Colonic mucosa (tissue), 4 donors: ENCODE data around the gene EML4. TPM values are rescaled to one million over a fixed set of nuclear protein-coding genes. Genes with fewer than 3 reads are reported as not detected.
A peak's percentile ranks its signal among the peaks of the same experiment; 100 is the strongest.

ENCODE experiments used
- DNase-seq: peaks from one replicate; pipeline ENCODE4 v3.0.0-alpha.2; 2020
- H3K27ac ChIP-seq: fragments of 200-600 bp; one replicate; pipeline ENCODE4 v1.8.0; 2021
- H3K27me3 ChIP-seq: fragments of 200-600 bp; one replicate; pipeline ENCODE4 v1.8.0; 2021
- H3K36me3 ChIP-seq: fragments of 200-600 bp; one replicate; pipeline ENCODE4 v1.8.0; 2021
- H3K4me1 ChIP-seq: fragments of 200-600 bp; one replicate; pipeline ENCODE4 v1.8.0; 2021; ENCODE audit warnings: mild to moderate bottlenecking
- H3K4me3 ChIP-seq: fragments of 200-600 bp; one replicate; pipeline ENCODE4 v1.8.0; 2021
- H3K9ac ChIP-seq, 2 donors: one replicate each; pipeline ENCODE4 v1.7.0; 2013; ENCODE audit warnings: control low read depth in 2 of 2, low read depth in 2 of 2, low read length in 2 of 2
- H3K9me3 ChIP-seq: fragments of 200-600 bp; one replicate; pipeline ENCODE4 v1.8.0; 2021
- intact Hi-C: fragments of 100-400 bp; cut with DNase I; formaldehyde crosslinking; loops from one replicate; pipeline ENCODE4 v1.14.1; 2022
- total RNA-seq, 2 donors: library from RNA; stranded (reverse); fragmentation: NEBNext Ultra II Directional in 1 of 2; extraction: Animal tissue kit (Norgen Biotek cat#: 25700) in 1 of 2; gene quantifications; one replicate each; pipeline ENCODE4 v1.2.1, GENCODE V29; 2021
- TF ChIP-seq, protein P1 (sequence below): fragments of 200-600 bp; IDR thresholded peaks from one replicate; pipeline ENCODE4 v1.8.0; 2022; ENCODE audit warnings: antibody characterized with exemption, mild to moderate bottlenecking
- donor health status: healthy.
- donor health status: DM: no; HTN: no; CAD: no.
- donor health status: DM: no; HTN: no; CAD: no.

Gene EML4
- total RNA-seq, 2 donors from 2014 or later = 82.1 to 103 TPM

DNA sequence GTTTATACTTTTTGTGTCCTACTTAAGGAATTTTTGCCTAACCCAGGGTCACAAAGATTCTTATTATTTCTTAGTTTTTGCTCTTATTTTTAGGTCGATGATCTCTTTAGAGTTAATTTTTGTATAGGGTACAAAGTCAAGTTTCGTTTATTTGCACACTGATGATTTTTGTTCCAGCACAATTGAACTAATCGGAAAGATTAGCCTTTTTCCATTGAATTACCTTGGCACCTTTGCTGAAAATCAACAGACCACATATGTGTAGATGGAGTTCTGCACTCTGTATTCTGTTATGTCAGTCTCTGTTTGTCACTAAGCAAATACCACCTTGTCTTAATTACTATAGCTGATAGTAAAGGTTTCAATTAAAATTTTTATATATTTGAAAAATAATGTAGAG, 18.7 kb downstream of the EML4 start:
- intact Hi-C loops = no loop called here
- Histone ChIP-seq H3K36me3 (no peaks in the 10 kb centered on the region), H3K9ac (no peak overlapping the region), H3K9me3 (no peaks in the 10 kb centered on the region), H3K27me3 (no peaks in the 10 kb centered on the region), H3K4me1 (no peaks in the 10 kb centered on the region), H3K4me3 (no peak overlapping the region), H3K27ac (no peak overlapping the region)
- TF ChIP-seq, protein P1, sequence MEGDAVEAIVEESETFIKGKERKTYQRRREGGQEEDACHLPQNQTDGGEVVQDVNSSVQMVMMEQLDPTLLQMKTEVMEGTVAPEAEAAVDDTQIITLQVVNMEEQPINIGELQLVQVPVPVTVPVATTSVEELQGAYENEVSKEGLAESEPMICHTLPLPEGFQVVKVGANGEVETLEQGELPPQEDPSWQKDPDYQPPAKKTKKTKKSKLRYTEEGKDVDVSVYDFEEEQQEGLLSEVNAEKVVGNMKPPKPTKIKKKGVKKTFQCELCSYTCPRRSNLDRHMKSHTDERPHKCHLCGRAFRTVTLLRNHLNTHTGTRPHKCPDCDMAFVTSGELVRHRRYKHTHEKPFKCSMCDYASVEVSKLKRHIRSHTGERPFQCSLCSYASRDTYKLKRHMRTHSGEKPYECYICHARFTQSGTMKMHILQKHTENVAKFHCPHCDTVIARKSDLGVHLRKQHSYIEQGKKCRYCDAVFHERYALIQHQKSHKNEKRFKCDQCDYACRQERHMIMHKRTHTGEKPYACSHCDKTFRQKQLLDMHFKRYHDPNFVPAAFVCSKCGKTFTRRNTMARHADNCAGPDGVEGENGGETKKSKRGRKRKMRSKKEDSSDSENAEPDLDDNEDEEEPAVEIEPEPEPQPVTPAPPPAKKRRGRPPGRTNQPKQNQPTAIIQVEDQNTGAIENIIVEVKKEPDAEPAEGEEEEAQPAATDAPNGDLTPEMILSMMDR = no peak
- DNase-seq = no peak

DNA sequence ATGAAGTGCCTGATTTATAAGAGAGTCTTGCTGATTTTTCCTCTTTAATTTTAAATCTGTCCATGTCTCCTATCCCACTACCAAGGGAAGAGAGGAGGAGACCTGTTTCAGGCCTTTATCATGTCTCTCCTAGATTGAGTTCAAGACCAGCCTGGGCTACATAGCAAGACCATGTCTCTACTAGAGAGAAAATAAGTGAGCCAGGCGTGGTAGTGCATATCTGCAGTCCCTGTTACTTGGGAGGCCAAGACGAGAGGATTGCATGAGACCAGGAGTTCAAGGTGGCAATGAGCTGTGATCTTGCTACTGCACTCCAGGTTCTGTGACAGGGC, 20.0 kb downstream of the EML4 start:
- Histone ChIP-seq H3K36me3 (no peaks in the 10 kb centered on the region), H3K27me3 (no peaks in the 10 kb centered on the region), H3K4me3 (no peak overlapping the region), H3K4me1 (no peaks in the 10 kb centered on the region), H3K9me3 (no peaks in the 10 kb centered on the region), H3K9ac (no peak overlapping the region), H3K27ac (no peak overlapping the region)
- no peak for DNase-seq
- intact Hi-C loops = no loop called here
- TF ChIP-seq, protein P1 = no peak

DNA sequence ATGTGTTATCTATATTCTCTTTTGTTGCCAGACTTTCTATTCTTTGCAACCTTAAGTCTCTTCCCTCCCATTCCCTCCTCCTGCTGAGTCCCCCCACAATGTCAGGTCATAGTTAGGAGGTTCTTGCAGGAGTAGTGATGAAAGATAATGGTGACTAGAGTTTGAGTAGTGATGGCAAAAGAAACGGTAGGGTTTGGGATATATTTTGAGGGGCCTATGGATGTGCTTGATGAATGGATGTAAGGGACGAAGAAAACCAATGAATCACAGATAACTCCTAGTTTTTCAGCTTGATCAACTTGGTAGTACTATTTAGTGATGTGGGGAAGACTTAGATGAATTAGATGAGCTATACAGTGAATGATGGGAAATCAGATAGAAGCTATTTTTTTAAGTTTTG, 21.0 kb downstream of the EML4 start:
- intact Hi-C loops = no loop called here
- no peaks in the 10 kb centered on the region for H3K36me3 ChIP-seq
- H3K27ac ChIP-seq = no peak overlapping the region
- no peaks in the 10 kb centered on the region for H3K9me3 ChIP-seq
- DNase-seq = no peak
- no peak overlapping the region for H3K4me3 ChIP-seq
- TF ChIP-seq, protein P1 = no peak
- H3K27me3 ChIP-seq = no peaks in the 10 kb centered on the region
- no peak overlapping the region for H3K9ac ChIP-seq
- H3K4me1 ChIP-seq = no peaks in the 10 kb centered on the region

DNA sequence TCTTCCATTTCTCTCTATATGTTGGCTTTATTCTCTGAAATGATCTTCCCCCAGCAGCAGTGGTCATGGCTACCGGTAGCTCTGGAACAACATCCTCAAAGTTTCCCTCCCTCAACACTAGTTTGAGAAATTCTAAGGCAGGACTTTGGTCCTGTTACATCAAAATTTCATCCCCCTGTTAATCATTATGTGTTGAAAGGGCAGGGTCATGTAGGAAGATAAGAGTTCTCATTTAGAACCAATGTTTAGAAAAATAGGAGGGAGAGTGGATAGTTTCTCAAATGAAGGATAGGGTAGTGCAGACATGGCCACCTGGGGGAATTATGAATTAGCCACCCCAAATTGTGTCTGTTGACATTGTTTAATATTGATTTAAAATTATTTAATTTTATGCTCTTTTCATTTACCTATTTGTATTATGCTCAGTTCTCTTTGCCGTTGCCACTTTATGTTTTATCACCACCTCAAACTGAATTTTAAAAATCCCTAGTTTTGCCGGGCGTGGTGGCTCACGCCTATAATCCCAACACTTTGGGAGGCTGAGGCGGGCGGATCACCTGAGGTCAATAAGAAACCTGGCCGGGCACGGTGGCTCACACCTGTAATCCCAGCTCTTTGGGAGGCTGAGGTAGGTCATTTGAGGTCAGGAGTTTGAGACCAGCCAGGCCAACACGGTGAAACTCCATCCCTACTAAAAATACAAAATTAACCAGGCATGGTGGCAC, 22.3 kb downstream of the EML4 start:
- TF ChIP-seq, protein P1 = no peak
- intact Hi-C loops = no loop called here
- H3K4me1 ChIP-seq = no peaks in the 10 kb centered on the region
- H3K36me3 ChIP-seq = no peaks in the 10 kb centered on the region
- H3K9me3 ChIP-seq = no peaks in the 10 kb centered on the region
- H3K9ac ChIP-seq = peak overlapping the region in 1 of 2 donors; percentile 19
- DNase-seq = peak; percentile 49
- no peaks in the 10 kb centered on the region for H3K27me3 ChIP-seq
- H3K27ac ChIP-seq = peak overlapping the region; percentile 49
- H3K4me3 ChIP-seq = no peak overlapping the region

DNA sequence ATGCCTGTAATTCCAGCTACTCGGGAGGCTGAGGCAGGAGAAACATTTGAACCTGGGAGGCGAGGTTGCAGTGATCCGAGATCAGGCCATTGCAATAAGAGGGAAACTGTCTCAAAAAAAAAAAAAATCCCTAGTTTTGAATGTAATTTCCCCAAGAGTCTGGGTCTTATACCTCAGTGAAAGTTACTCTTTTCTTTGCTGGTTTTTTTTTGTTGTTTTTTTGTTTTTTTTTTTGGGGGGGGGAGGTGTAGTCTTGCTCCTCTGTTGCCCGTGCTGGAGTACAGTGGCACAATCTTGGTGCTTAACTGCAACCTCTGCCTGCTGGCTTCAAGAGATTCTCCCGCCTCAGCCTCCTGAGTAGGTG, 22.8 kb downstream of the EML4 start:
- Histone ChIP-seq H3K27ac (peak overlapping the region; percentile 49), H3K9ac (no peak overlapping the region), H3K4me1 (no peaks in the 10 kb centered on the region), H3K36me3 (no peaks in the 10 kb centered on the region), H3K4me3 (no peak overlapping the region), H3K9me3 (no peaks in the 10 kb centered on the region), H3K27me3 (no peaks in the 10 kb centered on the region)
- intact Hi-C loops = no loop called here
- TF ChIP-seq, protein P1 = no peak
- DNase-seq = no peak
